Stimulated activated naive B cell treated with anti-CD40 and anti-IgM and Interleukin-4, amounts not matched to agents 10 μg/mL and 1 μg/mL and 100 μg/mL, for 72 hours (primary cell): ENCODE data around the gene HSPB7.

ENCODE experiments used
- ATAC-seq, 2 donors: fragments of 150-1000 bp; cut with Tn5 transposase; replicated peaks; 2 replicates each; pipeline ENCODE4 v1.10.0; 2021; ENCODE audit warnings: moderate library complexity in 1 of 2
- DNase-seq: peaks from one replicate; pipeline ENCODE4 v3.0.0; 2021
- H3K27ac Mint-ChIP-seq: one replicate; pipeline ENCODE4 v1.8.0; 2022; ENCODE audit warnings: mild to moderate bottlenecking, mixed read lengths
- H3K27me3 Mint-ChIP-seq, 2 donors: one replicate each; pipeline ENCODE4 v1.8.0; 2022; ENCODE audit warnings: mixed read lengths in 2 of 2
- H3K36me3 Mint-ChIP-seq, 2 donors: one replicate each; pipeline ENCODE4 v1.8.0; 2022; ENCODE audit warnings: mixed read lengths in 2 of 2, mild to moderate bottlenecking in 1 of 2
- H3K4me1 Mint-ChIP-seq, 2 donors: one replicate each; pipeline ENCODE4 v1.8.0; 2022; ENCODE audit warnings: mixed read lengths in 2 of 2, mild to moderate bottlenecking in 1 of 2
- H3K4me3 Mint-ChIP-seq, 2 donors: one replicate each; pipeline ENCODE4 v1.8.0; 2022; ENCODE audit warnings: mild to moderate bottlenecking in 2 of 2, mixed read lengths in 2 of 2, moderate library complexity in 1 of 2
- H3K9me3 Mint-ChIP-seq, 2 donors: one replicate each; pipeline ENCODE4 v1.8.0; 2022; ENCODE audit warnings: mixed read lengths in 2 of 2, mild to moderate bottlenecking in 1 of 2

The HSPB7 gene

DNA sequence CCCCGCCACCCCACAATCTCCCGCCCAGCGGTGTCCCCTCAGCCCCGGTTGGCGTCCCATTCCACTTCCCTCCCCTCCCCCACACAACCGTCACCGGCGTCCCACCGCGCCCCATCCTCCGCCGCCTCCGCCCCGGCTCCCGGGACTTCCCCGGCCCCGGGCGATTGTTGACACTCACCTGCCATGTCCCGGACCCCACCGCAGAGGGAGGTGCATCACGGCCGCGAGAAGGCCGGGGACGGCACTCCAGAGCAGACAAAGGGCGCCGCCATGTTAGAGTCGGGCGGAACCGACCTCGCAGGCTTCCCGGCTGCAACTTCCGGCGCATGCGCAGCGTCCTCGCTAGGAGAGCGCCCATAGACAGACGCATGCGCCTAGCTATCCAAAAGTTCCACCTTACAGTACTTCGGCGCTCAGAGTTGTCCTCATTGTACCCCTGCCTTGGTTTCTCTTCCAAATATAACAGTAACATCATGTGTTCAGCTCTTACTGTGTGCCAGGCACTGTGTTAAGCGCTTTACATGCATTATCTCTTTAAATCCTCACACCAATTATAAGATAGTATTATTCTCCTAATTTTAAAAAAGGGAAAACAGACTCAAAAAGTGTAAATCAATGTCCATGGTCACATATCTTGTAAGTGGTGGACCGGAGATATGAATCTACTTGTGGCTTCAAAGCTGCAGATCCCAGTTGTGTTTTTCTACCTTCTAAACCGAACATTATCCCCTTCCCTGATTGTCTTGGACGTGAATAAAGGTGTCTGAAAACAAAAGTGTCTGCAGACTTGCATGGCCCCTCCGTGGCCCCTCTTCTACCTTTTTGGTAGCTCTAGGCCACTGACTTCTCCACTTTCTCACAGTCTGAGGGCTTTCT is 41.8 kb downstream of the HSPB7 start, which contains the start of gene ZBTB17:
Gene ZBTB17 (minus strand): TSS at position 297 of the 876 bp plus-strand sequence. CDS start 27,606 bp downstream, outside the sequence.
- H3K27ac Mint-ChIP-seq, result peak within 1 kb of the TSS; percentile 98
- peaks cover 24 to 29% of the 10 kb centered on the region in 2 donors for H3K36me3 Mint-ChIP-seq
- peaks cover 27 to 46% of the 10 kb centered on the region in 2 donors for H3K4me1 Mint-ChIP-seq
- H3K9me3 Mint-ChIP-seq, result no peaks in the 10 kb centered on the region
- peak within 1 kb of the TSS; percentile 92 to 98 for H3K4me3 Mint-ChIP-seq
- no peaks in the 10 kb centered on the region for H3K27me3 Mint-ChIP-seq
- ATAC-seq (peak; percentile 81 to 89), DNase-seq (peak; percentile 94)

DNA sequence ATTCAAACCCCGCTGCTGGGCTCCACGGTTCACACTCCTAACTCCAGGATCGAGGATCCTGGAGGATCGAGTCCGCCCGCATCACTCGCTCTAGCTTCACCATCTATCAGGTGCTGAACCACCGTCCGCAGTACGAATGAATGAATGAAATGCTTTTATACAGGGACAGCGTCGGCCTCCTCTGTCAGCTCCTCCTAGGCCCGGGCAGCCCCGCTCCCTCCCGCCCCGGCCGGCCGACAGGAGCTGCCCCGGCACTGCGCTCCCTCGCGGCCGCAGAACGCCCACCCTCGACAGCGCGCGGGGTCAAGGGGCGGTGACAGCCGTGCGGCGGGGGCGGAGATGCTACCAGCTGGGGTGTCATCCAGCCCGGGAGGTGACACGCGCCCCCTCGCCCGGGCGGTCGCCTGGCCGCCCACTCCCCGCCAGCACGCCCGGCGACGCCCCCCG is 42.5 kb downstream of the HSPB7 start:
- DNase-seq (peak; percentile 86), ATAC-seq (peak; percentile 80 to 82)
- no peaks in the 10 kb centered on the region for H3K27me3 Mint-ChIP-seq
- no peaks in the 10 kb centered on the region for H3K9me3 Mint-ChIP-seq
- peak overlapping the region; percentile 98 for H3K27ac Mint-ChIP-seq
- peak overlapping the region; percentile 92 to 98 for H3K4me3 Mint-ChIP-seq
- H3K4me1 Mint-ChIP-seq, result peaks cover 27 to 52% of the 10 kb centered on the region in 2 donors
- H3K36me3 Mint-ChIP-seq, result peaks cover 30 to 35% of the 10 kb centered on the region in 2 donors

DNA sequence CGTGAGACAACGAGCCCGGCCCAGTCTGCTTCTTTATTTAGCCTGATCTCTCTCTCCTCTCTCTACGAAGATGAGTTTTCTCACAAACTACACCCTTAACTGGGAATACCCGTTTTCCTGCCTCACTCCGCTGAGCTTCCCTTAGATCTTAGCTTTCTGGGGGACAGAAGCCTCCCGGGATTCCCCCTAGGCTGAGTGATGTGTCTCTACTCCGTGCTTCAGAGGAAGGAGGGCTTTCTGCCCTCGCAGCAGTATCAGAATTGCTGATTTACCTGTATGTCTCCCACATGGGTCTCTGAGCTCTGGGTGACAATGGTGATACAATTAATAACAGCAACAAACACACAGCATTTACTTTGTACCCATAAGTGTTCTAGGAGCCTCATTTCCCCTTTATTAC is 43.0 kb downstream of the HSPB7 start:
- ATAC-seq (peak; percentile 56 to 66), DNase-seq (peak; percentile 61)
- H3K4me1 Mint-ChIP-seq, result peaks cover 29 to 57% of the 10 kb centered on the region in 2 donors
- H3K36me3 Mint-ChIP-seq, result peaks cover 35 to 40% of the 10 kb centered on the region in 2 donors
- H3K27ac Mint-ChIP-seq, result peak overlapping the region; percentile 98
- no peaks in the 10 kb centered on the region for H3K9me3 Mint-ChIP-seq
- peak overlapping the region; percentile 92 to 98 for H3K4me3 Mint-ChIP-seq
- H3K27me3 Mint-ChIP-seq, result no peaks in the 10 kb centered on the region

DNA sequence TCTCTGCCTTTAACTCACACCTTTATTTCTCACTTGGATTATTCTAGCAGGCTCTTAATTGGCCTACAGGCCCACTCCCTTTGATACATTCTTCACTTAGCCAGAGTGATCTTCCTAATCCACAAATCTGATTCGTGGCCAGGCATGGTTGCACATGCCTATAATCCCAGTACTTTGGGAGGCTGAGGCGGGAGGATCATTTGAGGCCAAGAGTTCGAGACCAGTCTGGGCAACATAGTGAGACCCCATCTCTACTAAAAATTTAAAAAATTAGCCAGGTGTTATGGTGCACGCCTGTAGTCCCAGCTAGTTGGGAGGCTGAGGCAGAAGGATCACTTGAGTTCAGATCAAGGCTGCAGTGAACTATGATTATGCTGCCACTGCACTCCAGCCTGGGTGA is 44.1 kb downstream of the HSPB7 start:
- H3K9me3 Mint-ChIP-seq, result no peaks in the 10 kb centered on the region
- DNase-seq, result no peak
- H3K27me3 Mint-ChIP-seq, result no peaks in the 10 kb centered on the region
- no peak for ATAC-seq
- H3K27ac Mint-ChIP-seq, result peak overlapping the region; percentile 44
- peaks cover 42 to 50% of the 10 kb centered on the region in 2 donors for H3K36me3 Mint-ChIP-seq
- peak overlapping the region in 1 of 2 donors; percentile 11 for H3K4me3 Mint-ChIP-seq
- H3K4me1 Mint-ChIP-seq, result peaks cover 31 to 61% of the 10 kb centered on the region in 2 donors

DNA sequence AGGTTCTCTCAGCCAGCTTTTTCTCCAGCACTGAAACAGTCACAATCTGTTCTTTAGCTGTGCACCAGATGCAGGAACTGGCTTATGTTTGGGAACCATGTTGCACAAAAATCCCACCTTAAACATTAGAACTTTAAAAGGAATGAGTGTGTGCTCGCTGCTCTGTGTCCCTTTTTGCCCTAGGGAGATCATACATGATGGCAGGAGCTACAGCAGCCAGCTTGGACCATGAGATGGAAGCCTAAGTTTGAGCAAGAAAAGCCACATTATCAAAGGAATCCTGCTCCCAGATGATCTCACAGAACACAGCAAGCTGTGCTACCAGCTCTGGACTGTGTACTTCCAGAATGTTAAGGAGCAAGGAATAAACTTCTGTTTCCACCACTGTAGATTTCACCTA is 45.4 kb downstream of the HSPB7 start:
- ATAC-seq (no peak), DNase-seq (no peak)
- Mint-ChIP-seq H3K9me3 (no peaks in the 10 kb centered on the region), H3K4me3 (no peak overlapping the region), H3K27me3 (no peaks in the 10 kb centered on the region), H3K36me3 (peaks cover 50 to 64% of the 10 kb centered on the region in 2 donors), H3K27ac (peak overlapping the region; percentile 87), H3K4me1 (peaks cover 39 to 75% of the 10 kb centered on the region in 2 donors)

DNA sequence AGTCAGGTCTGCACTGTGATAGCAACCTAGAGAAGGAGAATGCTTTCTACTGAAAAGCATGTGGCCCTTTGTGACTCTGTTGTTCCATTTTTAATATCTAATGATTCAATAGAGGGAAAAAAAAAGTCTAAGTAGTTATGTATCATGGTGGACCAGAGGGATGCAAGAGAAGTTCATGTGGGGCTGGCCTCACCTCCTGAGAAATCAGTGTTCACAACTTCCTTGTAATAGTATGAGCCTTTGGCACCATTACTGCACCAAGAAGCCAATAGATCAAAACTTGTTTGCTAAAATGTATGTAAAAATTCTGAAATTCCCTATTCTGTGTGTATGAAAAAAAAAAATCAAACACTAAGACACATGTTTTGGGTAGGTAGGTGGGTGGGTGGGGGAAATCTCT is 46.9 kb downstream of the HSPB7 start:
- peaks cover 38 to 78% of the 10 kb centered on the region in 2 donors for H3K4me1 Mint-ChIP-seq
- no peak overlapping the region for H3K27ac Mint-ChIP-seq
- no peaks in the 10 kb centered on the region for H3K9me3 Mint-ChIP-seq
- no peak overlapping the region for H3K4me3 Mint-ChIP-seq
- DNase-seq (no peak), ATAC-seq (no peak)
- H3K27me3 Mint-ChIP-seq, result no peaks in the 10 kb centered on the region
- H3K36me3 Mint-ChIP-seq, result peaks cover 54 to 70% of the 10 kb centered on the region in 2 donors

DNA sequence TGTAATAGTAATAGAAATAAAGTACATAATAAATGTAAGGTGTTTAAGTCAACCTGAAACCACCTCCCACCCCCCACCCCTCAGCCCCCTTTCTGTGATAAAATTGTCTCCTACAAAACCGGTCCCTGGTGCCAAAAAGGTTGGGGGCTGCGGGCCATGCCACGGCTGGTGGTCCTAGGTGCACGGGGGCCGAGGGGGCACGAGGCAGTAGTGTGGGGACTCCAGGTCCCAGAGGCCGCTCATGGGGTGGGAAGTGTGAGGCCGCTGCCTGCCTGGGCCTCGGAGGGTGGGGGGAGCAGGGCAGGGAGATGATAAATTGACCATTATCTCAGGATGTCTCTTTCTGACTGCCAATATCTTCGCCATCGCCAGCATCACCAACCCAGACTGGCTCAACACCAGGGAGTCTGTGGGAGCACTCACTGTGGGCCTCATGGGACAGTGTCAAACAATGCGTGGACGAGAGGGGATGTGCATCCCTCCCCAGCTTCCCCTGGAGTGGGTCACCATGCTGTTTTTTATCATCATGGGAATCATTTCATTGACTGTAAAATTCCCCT is 48.4 kb downstream of the HSPB7 start:
- Mint-ChIP-seq H3K27me3 (no peaks in the 10 kb centered on the region), H3K4me1 (peaks cover 42 to 81% of the 10 kb centered on the region in 2 donors), H3K4me3 (no peak overlapping the region), H3K9me3 (no peaks in the 10 kb centered on the region), H3K36me3 (peaks cover 52 to 66% of the 10 kb centered on the region in 2 donors), H3K27ac (no peak overlapping the region)
- ATAC-seq (no peak), DNase-seq (no peak)

DNA sequence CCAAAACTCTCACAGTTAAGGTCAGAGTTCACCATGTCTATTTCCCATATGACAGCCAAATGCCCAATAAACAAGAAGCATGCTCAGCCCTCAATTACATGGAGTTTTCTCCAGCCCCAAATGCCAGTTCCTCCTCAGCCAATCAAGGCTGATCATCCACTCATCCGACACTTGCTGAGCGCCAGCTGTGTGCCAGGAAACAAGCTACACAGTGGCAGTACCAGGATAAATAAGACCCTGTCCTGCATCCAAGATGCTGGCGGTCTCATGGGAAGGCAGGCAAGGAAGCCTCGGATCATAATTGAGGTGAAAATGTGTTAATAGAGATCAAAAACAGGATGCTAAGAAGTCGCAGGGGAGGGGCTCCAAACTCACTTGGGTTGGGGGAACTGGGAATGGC is 49.7 kb downstream of the HSPB7 start:
- ATAC-seq (no peak), DNase-seq (no peak)
- Mint-ChIP-seq H3K9me3 (no peaks in the 10 kb centered on the region), H3K36me3 (peaks cover 48 to 60% of the 10 kb centered on the region in 2 donors), H3K27me3 (no peaks in the 10 kb centered on the region), H3K27ac (peak overlapping the region; percentile 76), H3K4me1 (peaks cover 41 to 83% of the 10 kb centered on the region in 2 donors), H3K4me3 (peak overlapping the region in 1 of 2 donors; percentile 20)

DNA sequence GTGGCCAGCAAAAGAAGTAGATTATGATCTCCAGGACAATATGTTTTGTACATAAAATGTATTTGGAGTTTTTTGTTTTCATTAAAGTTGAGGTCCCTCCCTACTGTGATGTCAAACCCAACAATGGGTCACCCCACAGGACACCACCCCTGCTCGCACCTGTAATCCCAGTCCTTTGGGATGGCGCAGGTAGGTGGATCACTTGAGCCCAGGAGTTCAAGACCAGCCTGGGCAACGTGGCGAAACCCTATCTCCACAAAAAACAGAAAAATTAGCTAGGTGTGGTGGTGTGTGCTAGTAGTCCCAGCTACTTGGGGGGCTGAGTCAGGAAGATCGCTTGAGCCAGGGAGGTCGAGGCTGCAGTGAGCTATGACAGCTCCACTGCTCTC is 50.9 kb downstream of the HSPB7 start:
- peaks cover 36 to 48% of the 10 kb centered on the region in 2 donors for H3K36me3 Mint-ChIP-seq
- peak overlapping the region; percentile 6 to 56 for H3K4me3 Mint-ChIP-seq
- DNase-seq, result no peak
- ATAC-seq, result no peak
- peak overlapping the region; percentile 89 for H3K27ac Mint-ChIP-seq
- no peaks in the 10 kb centered on the region for H3K9me3 Mint-ChIP-seq
- no peaks in the 10 kb centered on the region for H3K27me3 Mint-ChIP-seq
- H3K4me1 Mint-ChIP-seq, result peaks cover 40 to 84% of the 10 kb centered on the region in 2 donors

DNA sequence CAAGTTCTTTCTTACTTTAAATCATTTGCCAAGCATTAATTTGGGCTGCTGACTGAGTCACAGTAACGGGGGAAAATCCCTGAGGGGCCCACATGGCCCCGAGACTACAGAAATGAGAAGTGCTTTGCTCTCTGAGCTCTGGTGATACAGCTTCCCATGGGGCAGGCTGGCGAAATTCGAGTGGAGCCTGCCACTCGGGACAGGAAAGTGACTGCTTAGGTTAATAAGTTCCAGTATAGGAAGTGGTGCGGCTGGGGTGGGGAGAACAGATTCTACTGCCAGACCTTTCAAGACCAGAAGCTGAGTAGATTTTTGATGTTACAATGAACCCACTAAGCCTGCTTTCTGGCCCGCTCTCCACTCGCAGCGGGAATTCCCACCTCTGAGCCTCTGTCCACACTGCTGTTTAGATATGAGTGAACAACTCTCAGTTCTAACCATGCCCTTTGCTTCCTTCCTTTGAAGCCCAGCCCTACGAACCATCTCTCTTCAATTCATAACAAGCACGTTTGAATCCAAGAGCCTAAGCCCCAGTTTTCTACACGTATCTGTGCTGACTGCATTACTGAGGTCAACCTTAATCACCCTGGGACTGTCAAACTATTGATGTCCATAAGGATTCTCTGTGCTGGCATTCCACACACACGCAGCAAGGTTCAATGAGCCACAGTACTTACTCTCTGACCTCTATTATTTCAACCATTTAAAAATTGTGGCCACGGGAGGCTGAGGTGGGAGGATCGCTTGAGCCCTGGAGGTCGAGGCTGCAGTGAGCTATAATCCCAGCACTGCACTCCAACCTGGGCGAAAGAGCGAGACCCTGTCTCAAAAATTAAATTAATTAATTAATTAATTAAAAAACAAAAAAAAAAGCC is 51.5 kb downstream of the HSPB7 start:
- DNase-seq (peak; percentile 94), ATAC-seq (peak; percentile 83 to 84)
- Mint-ChIP-seq H3K27ac (peak overlapping the region; percentile 98), H3K4me3 (peak overlapping the region; percentile 77), H3K36me3 (peaks cover 39 to 51% of the 10 kb centered on the region in 2 donors), H3K9me3 (no peaks in the 10 kb centered on the region), H3K27me3 (no peaks in the 10 kb centered on the region), H3K4me1 (peaks cover 44 to 87% of the 10 kb centered on the region in 2 donors)

DNA sequence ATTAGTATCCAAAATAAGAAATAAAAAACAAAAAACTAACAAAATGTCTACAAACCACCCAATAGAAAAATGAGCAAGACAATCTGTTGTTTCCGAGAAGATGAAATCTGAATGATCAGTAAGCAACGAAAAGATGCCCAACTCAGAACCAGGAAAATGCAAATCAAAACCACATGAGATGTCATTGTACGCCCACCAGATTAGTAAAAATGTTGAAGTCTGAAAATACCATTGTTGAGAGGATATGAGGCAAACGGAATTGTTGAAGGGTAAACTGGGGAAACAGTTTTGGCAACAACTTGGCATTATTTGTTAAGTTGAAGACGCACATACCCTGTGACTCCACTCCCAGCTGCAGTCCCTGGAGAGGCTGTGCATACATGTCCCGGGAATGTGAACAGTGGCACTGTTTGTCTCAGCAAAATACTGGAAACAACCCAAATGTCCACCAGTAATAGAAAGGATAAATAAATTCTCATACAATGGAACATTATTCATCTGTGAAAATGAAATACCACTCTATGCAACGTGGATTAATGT is 52.5 kb downstream of the HSPB7 start:
- H3K36me3 Mint-ChIP-seq, result peaks cover 33 to 48% of the 10 kb centered on the region in 2 donors
- peak overlapping the region; percentile 77 for H3K4me3 Mint-ChIP-seq
- peak overlapping the region; percentile 98 for H3K27ac Mint-ChIP-seq
- peak; percentile 31 to 33 for ATAC-seq
- no peaks in the 10 kb centered on the region for H3K27me3 Mint-ChIP-seq
- peaks cover 48 to 91% of the 10 kb centered on the region in 2 donors for H3K4me1 Mint-ChIP-seq
- peak; percentile 54 for DNase-seq
- H3K9me3 Mint-ChIP-seq, result no peaks in the 10 kb centered on the region
